DMS 273 treated with DMSO at 0.1 percent for 48 hours (cell line): Measurements from ENCODE around the gene NSMCE4A.
"Not testable (repeated sequence)": the region's sequence is repeated elsewhere in the genome, so short reads cannot be mapped to it uniquely, and the experiment has no call there.

Experiments
- DNase-seq: peaks from one replicate; lab custom pipeline; 2025; lab: John Stamatoyannopoulos, UW

The NSMCE4A gene

DNA sequence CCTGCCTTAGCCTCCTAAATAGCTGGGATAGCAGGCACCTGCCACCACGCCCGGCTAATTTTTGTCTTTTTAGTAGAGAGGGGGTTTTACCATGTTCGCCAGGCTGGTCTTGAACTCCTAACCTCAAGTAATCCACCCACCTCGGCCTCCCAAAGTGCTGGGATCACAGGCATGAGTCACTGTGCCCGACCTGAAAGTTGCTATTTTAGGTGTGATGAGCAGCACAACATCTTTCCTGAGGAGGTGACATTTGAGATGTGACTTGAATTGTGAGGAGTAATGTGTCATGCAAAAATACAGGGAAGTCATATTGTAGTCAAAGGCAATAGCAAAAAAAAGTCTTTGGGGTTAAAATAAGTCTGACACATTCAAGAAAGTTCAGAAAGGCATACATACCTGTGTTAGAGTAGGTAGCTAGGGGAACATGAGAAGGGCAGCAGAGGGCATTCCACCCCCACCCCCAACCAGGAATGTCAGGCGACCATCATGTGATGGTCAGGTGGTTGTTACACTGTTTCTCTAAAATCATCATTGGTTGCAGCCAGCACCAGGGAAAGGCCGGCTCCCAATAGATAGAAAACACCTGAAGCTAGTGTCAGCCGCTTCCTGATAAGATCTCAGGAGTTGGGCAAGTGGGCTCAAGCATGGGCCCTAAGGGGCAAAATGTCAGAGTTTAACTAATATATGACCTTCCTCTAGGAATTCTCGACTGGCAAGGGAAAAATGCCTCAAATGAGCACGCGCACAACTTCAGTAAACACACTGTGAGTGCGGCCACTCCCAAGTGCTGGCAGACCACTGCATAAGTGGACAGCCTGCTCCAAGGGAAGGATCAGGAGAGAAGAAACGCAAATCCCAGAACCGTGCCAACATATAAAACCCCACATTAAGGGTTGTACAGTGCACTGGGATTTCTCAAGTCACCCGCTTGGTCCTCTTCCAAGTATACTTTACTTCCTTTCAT lies 13.6 kb upstream of the NSMCE4A start, which contains the start of gene TACC2:
Gene TACC2, plus strand, starts transcription at position 803 of the 964 bp plus-strand sequence. CDS start 32,819 bp downstream, outside the sequence.
- DNase-seq, result no peak

- DNase-seq, result no peak
These were observed 9.4 kb upstream of the NSMCE4A start for GRCh38 chr10:121984463-121984862.

DNA sequence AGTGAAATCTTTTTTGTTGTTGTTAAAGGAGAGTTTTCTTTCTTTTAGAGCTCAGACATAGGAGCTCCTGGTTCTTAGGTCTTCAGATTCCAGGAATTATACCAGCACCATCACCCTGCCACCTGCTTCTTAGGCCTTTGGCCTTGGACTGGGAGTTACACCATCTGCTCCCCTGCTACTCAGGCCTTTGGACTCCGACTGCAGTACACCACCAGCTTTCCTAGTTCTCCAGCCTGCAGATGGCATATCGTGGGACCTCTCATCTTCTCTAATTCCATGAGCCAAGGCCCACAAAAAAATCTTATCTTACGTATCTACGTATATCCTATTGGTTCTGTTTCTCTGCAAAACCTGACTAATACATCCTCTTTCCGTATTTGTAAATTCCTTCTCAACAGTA lies 8.8 kb upstream of the NSMCE4A start:
- DNase-seq, result peak; percentile 41

DNA sequence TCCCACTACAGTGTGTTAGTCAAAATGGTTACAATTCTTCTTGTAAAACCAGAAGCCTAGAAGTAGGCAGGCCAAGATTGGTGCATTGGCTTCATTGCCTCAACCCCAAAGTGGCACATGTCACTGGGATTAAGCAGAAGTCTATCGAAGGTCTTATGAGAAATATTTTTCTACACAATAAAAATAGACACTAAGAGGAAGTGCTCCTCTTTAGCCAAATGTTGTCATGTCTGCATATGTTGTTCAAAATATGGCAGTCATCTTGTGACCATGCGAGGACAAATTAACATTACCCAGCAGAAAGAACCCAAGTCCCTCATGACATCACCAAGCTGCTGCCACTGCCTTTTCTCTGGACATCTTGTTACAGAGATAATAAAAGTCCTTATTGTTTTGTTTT lies 6.3 kb upstream of the NSMCE4A start:
- no peak for DNase-seq

DNA sequence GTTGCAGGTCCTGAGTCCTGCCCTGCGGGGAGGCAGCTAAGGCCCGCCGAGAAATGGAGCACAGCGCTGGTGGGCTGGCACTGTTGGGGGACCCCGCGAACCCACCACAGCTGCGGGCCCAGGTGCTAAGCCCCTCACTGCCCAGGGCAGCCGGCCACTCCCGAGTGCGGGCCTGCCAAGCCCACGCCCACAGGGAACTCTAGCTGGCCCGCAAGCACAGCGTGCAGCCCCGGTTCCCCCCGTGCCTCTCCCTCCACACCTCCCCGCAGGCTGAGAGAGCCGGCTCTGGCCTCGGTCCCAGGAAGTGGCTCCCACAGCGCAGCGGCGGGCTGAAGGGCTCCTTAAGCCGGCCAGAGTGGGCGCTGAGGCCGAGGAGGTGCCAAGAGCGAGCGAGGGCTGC lies 3.5 kb upstream of the NSMCE4A start:
- DNase-seq, result no peak

GRCh38 chr10:121976607-121977006 lies 1.6 kb upstream of the NSMCE4A start:
- DNase-seq, result no peak

DNA sequence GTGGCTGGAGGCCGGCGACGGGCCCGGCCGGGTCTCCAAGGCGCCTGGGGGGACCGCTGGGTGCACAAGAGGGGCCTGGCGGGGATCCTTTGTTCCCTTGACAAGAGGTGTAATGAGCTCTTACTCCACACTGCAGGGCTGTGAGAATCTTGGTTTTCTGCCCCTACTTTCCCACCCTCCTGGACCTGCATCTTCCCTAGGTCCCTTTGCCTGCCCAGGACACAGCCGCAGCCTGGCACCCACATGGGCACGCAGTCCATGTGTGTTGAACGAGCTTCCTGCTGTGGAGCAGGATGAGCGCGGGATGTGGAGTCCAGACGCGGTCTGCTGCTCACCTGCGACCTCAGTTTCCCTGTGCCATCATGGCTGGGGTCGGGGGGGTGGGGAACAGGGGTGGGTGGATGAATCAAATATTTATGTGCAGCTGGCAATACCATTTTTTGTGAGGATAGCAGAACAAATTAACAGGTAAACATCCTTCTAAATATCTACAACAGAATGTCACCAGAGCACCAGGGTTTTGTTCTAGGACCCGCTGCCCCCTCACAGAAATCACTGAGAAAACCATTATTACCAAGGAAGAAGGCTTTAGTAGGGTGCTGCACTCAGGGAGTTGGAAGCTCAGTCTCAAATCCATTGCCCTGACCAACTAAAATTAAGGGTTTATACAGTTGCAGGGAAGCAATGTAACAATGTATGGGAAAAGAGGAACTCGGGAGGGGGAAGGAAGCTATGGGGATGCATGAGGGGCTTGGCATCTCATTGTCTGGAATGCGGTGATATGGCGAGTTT lies 474 bp upstream of the NSMCE4A start:
- DNase-seq, result no peak

DNA sequence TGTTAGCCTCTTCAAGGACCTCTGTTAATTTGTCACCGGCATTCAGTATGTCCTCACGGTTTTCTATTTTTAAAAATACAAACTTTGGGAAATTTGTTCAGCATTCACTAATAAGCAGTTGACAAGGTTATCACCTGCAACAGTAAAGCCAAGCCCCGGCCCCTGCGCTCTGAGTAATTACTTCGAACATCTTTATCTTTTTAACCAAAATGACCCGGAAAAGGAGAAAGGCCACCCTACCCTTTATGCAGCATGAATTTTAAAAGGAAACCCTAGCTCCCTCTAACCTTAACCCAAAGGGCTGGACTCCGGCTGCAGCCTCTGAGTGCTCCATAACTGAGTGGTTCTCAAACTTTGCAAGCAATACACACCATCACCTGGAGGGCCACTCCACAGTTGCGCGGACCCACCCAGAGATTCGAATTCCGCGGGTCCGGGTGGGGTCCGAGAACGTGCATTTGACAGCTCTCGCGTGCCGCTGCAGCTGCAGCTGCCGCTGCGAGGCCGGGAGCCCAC lies 940 bp downstream of the NSMCE4A start:
- no peak for DNase-seq

DNA sequence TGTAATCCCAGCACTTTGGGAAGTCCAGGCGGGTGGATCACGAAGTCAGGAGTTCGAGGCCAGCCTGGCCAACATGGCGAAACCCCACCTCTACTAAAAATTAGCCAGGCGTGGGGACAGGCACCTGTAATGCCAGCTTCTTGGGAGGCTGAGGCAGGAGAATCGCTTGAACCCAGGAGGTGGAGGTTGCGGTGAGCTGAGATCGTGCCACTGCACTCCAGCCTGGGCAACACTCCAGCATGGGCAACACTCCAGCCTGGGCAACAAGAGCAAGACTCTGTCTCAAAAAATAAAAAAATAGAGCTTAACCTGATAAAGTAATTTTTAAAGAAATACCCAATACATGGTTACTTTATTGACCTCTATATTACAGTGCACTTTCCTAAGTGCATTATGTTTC lies 5.9 kb downstream of the NSMCE4A start:
- not testable (repeated sequence) for DNase-seq

- no peak for DNase-seq
These were observed 9.0 kb downstream of the NSMCE4A start for GRCh38 chr10:121965996-121966395.

DNA sequence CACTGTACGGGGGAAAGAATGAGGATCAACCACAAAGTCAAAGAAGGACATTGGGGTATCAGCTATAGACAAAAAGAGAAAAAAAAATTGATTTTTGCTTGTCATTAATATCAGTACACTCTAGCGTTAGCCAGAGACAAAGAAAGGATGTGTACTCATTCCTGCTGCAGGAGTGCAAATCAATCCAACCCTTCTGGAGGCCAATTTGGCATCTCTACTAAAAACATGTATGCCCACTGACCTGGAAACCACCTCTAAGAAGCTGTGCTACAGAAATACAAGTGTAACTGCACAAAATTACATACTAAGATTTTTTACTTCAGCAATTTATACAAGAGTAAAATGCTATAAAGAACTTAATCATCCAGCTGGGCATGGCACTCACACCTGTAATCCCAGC lies 13.6 kb downstream of the NSMCE4A start:
- DNase-seq, result no peak

DNA sequence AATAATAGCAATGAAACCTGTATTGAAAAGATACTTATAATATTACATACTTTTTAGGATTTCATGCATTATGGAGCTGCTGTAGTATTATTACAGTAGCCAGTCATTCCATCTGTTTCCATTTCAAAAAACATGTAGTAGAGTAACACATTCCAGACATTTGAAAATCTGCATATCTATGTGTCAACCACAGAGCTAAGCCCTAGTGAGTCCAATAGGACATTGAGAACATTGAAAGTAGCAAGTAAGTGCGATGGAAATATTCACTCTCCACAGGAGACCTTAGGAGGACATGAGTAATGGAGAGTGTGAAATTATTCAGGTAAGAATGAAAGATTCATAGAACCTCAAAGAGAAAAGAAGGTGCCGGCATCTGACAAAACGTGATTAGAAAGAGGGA lies 15.3 kb downstream of the NSMCE4A start:
- DNase-seq, result no peak

DNA sequence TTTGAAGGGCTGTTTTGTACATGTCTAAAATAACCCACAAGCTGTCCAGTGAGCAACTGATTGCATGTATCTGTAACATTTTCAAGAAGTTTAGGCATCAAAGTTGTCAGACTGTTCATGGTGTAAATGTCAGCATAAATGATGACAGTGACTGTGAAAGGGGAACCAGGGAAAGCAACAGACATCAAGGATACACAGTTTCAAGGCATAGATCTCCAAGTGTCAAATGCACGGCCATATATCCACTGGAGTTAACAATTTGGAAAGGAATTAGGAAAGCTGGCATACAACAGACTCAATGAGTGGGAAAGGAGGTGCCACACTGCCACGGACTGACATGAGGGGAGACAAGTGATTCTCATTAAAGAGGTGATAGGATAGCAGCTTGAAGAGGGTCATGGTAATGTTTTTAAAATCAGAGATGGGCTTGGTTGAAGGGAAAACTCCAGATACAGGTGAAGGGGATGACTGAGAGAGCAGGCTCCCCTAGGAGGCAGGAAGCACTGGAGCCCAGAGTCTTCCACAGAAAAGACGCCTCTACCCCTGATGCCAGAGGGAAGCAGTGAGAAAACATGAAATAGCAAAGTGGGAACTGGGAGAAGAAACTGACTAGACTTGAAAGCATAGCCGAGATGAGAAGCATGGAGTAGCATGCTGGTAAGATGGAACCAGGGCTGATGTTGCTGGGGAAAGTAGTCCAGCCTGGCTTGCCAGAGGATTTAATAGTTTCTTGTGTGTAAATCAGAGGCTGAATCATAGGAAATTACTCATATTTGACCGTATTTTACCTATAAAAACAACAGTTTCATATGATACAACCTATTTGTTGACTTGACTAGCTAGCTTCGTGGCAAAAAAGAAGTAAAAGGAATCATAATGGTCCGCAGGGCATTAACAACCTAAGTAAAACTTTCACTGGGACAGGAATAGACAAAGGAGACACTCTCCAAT lies 18.6 kb downstream of the NSMCE4A start:
- no peak for DNase-seq

DNA sequence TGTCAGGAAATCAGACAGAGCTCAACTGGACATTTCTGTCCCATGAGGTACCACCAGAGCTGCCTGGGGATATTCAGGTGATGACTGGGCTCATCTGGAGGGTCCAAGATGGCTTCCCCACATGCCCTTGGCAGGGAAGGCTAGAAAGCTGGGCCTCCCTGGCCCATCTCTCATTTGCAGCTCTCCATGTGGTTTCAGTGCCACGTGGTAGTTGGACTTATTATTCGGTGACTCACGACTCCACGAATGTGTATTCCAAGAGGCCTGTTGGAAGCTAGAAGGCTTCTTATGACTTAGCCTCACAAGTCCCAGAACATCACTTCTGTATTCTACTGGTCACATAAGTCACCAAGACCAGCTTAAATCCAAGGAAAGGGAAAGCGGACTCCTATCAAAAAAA lies 22.8 kb downstream of the NSMCE4A start:
- DNase-seq, result no peak

DNA sequence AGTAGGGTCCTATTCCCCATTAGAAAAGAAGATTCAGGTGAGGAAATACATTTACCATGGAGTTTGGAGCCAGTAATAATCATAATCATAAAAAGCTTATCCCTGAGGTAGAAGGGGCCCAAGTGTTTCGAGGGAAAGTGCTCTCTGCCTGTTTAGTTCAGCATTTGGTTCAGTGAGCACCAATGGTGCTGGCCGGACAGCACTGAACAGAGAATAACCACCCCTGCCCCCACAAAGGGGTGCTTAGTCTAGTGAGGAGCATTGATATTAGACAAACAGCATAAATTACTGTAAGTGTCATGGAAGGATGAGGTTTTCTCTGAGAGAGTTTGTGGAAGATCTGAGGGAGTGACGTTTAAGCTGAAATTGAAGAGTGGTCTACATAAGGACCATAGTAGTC lies 25.6 kb downstream of the NSMCE4A start:
- no peak for DNase-seq

GRCh38 chr10:121949049-121949448 lies 26.0 kb downstream of the NSMCE4A start:
- no peak for DNase-seq

- DNase-seq, result no peak
These were observed 27.4 kb downstream of the NSMCE4A start for GRCh38 chr10:121947343-121948330.

- no peak for DNase-seq
These were observed 32.1 kb downstream of the NSMCE4A start for GRCh38 chr10:121942749-121943416.

DNA sequence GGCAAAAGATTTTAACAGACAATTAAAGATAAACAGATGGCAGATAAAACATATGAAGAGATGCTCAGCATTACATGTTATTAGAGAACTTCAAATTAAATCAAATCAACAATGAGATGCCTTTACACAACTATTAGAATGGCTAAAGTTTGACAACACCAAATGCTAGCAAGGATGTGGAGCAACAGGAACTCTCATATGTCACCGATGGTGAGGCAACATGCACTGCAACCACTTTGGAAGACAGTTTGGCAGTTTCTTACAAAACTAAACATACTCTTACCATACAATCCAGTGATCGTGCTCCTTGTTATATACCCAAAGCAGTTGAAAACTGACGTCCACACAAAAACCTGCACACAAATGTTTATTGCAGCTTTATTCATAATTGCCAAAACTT lies 33.5 kb downstream of the NSMCE4A start:
- no peak for DNase-seq

DNA sequence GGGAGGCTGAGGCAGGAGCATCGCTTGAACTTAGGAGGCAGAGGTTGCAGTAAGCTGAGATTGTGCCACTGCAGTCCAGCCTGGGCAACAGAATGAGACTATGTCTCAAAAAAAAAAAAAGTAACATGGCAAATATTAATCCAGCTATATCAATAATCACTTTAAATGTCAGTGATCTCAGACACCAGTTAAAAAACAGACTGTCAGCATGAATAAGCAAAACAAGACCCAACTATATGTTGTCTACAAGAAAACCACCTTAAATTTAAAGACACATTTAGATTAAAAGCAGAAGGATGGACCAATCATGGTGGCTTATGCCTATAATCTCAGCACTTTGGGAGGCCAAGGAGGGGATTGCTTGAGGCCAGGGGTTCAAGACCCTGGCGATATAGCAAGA lies 38.7 kb downstream of the NSMCE4A start:
- DNase-seq, result no peak
